SK-N-MC (cell line): Measurements from ENCODE around the gene DDX39B.

Experiments
- EZH2 ChIP-seq: fragments of 200-600 bp; sonication (generic); IDR thresholded peaks from one replicate; pipeline ENCODE4 v1.6.1; 2017; ENCODE audit warnings: antibody characterized with exemption
- POLR2AphosphoS5 ChIP-seq: IDR thresholded peaks from 2 replicates; pipeline ENCODE4 v1.6.1; 2012; ENCODE audit warnings: mild to moderate bottlenecking, low read depth, low read length, borderline replicate concordance

- TF ChIP-seq EZH2 (no peak), POLR2AphosphoS5 (no peak)
Observed at GRCh38 chr6:31533455-31533841, 8.4 kb downstream of the DDX39B start.
